Measurements from ENCODE around the gene VASP. TPM values are rescaled to one million over a fixed set of nuclear protein-coding genes. Genes with fewer than 3 reads are reported as not detected.
A peak's percentile ranks its signal among the peaks of the same experiment; 100 is the strongest.

Gene VASP
- polyA plus RNA-seq, 3 donors: 132 to 154 (median 144) TPM

DNA sequence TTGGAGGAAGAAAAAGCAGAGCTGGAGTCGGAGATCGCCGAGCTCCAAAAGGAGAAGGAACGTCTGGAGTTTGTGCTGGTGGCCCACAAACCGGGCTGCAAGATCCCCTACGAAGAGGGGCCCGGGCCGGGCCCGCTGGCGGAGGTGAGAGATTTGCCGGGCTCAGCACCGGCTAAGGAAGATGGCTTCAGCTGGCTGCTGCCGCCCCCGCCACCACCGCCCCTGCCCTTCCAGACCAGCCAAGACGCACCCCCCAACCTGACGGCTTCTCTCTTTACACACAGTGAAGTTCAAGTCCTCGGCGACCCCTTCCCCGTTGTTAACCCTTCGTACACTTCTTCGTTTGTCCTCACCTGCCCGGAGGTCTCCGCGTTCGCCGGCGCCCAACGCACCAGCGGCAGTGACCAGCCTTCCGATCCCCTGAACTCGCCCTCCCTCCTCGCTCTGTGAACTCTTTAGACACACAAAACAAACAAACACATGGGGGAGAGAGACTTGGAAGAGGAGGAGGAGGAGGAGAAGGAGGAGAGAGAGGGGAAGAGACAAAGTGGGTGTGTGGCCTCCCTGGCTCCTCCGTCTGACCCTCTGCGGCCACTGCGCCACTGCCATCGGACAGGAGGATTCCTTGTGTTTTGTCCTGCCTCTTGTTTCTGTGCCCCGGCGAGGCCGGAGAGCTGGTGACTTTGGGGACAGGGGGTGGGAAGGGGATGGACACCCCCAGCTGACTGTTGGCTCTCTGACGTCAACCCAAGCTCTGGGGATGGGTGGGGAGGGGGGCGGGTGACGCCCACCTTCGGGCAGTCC is 34.5 kb upstream of the VASP start:
- Histone ChIP-seq H3K79me2 (ENCODE audit: insufficient read depth, low read length) (no peaks in the 10 kb centered on the region), H3K27me3 (ENCODE audit: control insufficient read depth in 2 of 2, insufficient read depth in 2 of 2, low read length in 2 of 2) (peaks cover 21 to 66% of the 10 kb centered on the region in 2 donors), H3K4me3 (replicated peaks in 1 of 3; ENCODE audit: low read depth in 2 of 3, low read length in 3 of 3) (peak overlapping the region in 2 of 3 experiments; percentile 16 to 98), H3K27ac (ENCODE audit: low read depth in 1 of 2, low read length in 2 of 2) (no peak overlapping the region), H3K4me1 (ENCODE audit: control insufficient read depth in 1 of 2, insufficient read depth in 2 of 2, low read length in 2 of 2) (peaks cover 32 to 38% of the 10 kb centered on the region in 2 donors), H3K4me2 (replicated peaks; ENCODE audit: extremely low read depth, low read length, poor library complexity, severe bottlenecking) (peak overlapping the region; percentile 81), H4K20me1 (ENCODE audit: insufficient read depth, low read length) (peaks cover 74% of the 10 kb centered on the region), H3K36me3 (replicated peaks in 1 of 2; ENCODE audit: control insufficient read depth in 1 of 2, insufficient read depth in 2 of 2, low read length in 2 of 2) (peaks cover 0 to 9% of the 10 kb centered on the region in 2 donors), H3K9me3 (replicated peaks in 1 of 2; ENCODE audit: control insufficient read depth in 1 of 2, insufficient read depth in 1 of 2, low read length in 2 of 2) (peaks cover 0 to 12% of the 10 kb centered on the region in 2 donors), H2AFZ (ENCODE audit: insufficient read depth, low read depth, low read length, poor library complexity, severe bottlenecking) (no peak overlapping the region), H3K9ac (ENCODE audit: insufficient read depth, low read length, poor library complexity, severe bottlenecking) (no peak overlapping the region)
- Mint-ChIP-seq H3K36me3 (peaks cover 44 to 57% of the 10 kb centered on the region in 2 donors), H3K9me3 (peaks cover 10 to 62% (median 39%) of the 10 kb centered on the region in 7 donors), H3K27ac (peak overlapping the region in 4 of 7 donors; percentile 15 to 89 (median 68)), H3K27me3 (ENCODE audit: low read depth in 3 of 3) (peaks cover 78 to 95% (median 80%) of the 10 kb centered on the region in 3 donors), H3K4me3 (peak overlapping the region; percentile 99), H3K4me1 (peaks cover 45% of the 10 kb centered on the region)
- DNase-seq: peak in 2 of 3 donors; percentile 35 to 39
- TF ChIP-seq, protein P1, sequence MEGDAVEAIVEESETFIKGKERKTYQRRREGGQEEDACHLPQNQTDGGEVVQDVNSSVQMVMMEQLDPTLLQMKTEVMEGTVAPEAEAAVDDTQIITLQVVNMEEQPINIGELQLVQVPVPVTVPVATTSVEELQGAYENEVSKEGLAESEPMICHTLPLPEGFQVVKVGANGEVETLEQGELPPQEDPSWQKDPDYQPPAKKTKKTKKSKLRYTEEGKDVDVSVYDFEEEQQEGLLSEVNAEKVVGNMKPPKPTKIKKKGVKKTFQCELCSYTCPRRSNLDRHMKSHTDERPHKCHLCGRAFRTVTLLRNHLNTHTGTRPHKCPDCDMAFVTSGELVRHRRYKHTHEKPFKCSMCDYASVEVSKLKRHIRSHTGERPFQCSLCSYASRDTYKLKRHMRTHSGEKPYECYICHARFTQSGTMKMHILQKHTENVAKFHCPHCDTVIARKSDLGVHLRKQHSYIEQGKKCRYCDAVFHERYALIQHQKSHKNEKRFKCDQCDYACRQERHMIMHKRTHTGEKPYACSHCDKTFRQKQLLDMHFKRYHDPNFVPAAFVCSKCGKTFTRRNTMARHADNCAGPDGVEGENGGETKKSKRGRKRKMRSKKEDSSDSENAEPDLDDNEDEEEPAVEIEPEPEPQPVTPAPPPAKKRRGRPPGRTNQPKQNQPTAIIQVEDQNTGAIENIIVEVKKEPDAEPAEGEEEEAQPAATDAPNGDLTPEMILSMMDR (IDR thresholded peaks at IDR 0.05): no peak
- intact Hi-C loops (cut with micrococcal nuclease): no loop called here
- 13% methylated on average over 28 of the region's 44 CpGs for WGBS (ENCODE audit: insufficient coverage)

DNA sequence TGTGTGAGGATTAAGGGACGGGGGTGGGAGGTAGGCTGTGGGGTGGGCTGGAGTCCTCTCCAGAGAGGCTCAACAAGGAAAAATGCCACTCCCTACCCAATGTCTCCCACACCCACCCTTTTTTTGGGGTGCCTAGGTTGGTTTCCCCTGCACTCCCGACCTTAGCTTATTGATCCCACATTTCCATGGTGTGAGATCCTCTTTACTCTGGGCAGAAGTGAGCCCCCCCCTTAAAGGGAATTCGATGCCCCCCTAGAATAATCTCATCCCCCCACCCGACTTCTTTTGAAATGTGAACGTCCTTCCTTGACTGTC is 34.0 kb upstream of the VASP start:
- Histone ChIP-seq H3K4me3 (replicated peaks in 1 of 3; ENCODE audit: low read depth in 2 of 3, low read length in 3 of 3) (no peak overlapping the region), H3K36me3 (replicated peaks in 1 of 2; ENCODE audit: control insufficient read depth in 1 of 2, insufficient read depth in 2 of 2, low read length in 2 of 2) (peaks cover 0 to 9% of the 10 kb centered on the region in 2 donors), H3K4me1 (ENCODE audit: control insufficient read depth in 1 of 2, insufficient read depth in 2 of 2, low read length in 2 of 2) (peaks cover 37 to 44% of the 10 kb centered on the region in 2 donors), H3K4me2 (replicated peaks; ENCODE audit: extremely low read depth, low read length, poor library complexity, severe bottlenecking) (peak overlapping the region; percentile 0), H3K9me3 (replicated peaks in 1 of 2; ENCODE audit: control insufficient read depth in 1 of 2, insufficient read depth in 1 of 2, low read length in 2 of 2) (peaks cover 0 to 12% of the 10 kb centered on the region in 2 donors), H2AFZ (ENCODE audit: insufficient read depth, low read depth, low read length, poor library complexity, severe bottlenecking) (no peak overlapping the region), H3K27ac (ENCODE audit: low read depth in 1 of 2, low read length in 2 of 2) (no peak overlapping the region), H3K9ac (ENCODE audit: insufficient read depth, low read length, poor library complexity, severe bottlenecking) (no peak overlapping the region), H3K79me2 (ENCODE audit: insufficient read depth, low read length) (no peaks in the 10 kb centered on the region), H4K20me1 (ENCODE audit: insufficient read depth, low read length) (peaks cover 69% of the 10 kb centered on the region), H3K27me3 (ENCODE audit: control insufficient read depth in 2 of 2, insufficient read depth in 2 of 2, low read length in 2 of 2) (peaks cover 21 to 66% of the 10 kb centered on the region in 2 donors)
- Mint-ChIP-seq H3K27ac (peak overlapping the region in 2 of 7 donors; percentile 34 to 70), H3K4me3 (peak overlapping the region; percentile 99), H3K36me3 (peaks cover 44 to 57% of the 10 kb centered on the region in 2 donors), H3K27me3 (ENCODE audit: low read depth in 3 of 3) (peaks cover 75 to 92% (median 81%) of the 10 kb centered on the region in 3 donors), H3K4me1 (peaks cover 51% of the 10 kb centered on the region), H3K9me3 (peaks cover 10 to 57% (median 35%) of the 10 kb centered on the region in 7 donors)
- intact Hi-C loops (cut with micrococcal nuclease): no loop called here
- 50% methylated on average over 1 of the region's 5 CpGs for WGBS (ENCODE audit: insufficient coverage)
- TF ChIP-seq, protein P1 (IDR thresholded peaks at IDR 0.05): no peak
- DNase-seq: peak in 1 of 3 donors; percentile 18
